ENCODE results near the gene DDX1. TPM values are rescaled to one million over a fixed set of nuclear protein-coding genes. Genes with fewer than 3 reads are reported as not detected.

Gene DDX1
- total RNA-seq, 4 donors from 2014 or later, result 50.3 to 109 (median 75.2) TPM

DNA sequence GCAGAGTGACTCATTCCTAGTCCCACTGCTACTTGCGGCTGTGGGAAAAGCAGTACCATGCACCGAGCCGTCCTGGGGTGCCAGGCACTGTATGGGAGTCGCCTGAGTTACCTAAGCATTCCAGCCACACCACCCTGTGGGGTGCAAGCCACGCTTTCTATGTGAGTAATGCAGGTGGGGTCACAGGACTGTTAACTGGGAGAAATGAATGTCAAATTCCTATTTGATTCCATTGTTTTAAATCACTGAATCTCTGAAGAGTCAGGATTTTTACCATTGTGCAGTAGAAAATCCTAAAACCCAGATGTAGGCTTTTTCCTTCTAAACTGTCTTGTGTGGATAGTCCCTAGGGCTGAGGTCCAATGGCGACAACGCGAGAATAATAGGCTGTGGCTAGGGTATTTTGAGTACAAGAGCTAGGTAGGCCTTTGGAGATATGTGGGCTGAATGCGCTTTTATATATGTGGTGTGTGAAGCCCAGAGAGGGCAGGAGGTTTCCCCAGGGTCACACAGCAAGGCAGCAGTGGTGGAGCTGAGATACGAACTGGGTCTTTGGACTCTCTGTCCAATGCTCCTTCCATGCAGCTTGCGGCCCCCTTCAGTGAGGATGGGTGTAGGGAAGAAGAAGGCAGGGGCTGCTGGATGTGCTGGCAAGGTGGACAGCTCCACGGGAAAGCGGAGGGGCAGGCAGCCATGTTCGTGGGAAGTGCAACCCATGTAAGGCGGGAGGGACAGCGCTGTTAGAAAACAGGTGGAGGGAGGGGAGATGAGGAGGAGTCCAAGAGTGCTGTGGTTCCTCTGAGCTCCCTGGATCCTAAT is 83.2 kb downstream of the DDX1 start:
- TF ChIP-seq, protein P1, sequence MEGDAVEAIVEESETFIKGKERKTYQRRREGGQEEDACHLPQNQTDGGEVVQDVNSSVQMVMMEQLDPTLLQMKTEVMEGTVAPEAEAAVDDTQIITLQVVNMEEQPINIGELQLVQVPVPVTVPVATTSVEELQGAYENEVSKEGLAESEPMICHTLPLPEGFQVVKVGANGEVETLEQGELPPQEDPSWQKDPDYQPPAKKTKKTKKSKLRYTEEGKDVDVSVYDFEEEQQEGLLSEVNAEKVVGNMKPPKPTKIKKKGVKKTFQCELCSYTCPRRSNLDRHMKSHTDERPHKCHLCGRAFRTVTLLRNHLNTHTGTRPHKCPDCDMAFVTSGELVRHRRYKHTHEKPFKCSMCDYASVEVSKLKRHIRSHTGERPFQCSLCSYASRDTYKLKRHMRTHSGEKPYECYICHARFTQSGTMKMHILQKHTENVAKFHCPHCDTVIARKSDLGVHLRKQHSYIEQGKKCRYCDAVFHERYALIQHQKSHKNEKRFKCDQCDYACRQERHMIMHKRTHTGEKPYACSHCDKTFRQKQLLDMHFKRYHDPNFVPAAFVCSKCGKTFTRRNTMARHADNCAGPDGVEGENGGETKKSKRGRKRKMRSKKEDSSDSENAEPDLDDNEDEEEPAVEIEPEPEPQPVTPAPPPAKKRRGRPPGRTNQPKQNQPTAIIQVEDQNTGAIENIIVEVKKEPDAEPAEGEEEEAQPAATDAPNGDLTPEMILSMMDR (IDR thresholded peaks at IDR 0.05; ENCODE audit: low read depth), result no peak

DNA sequence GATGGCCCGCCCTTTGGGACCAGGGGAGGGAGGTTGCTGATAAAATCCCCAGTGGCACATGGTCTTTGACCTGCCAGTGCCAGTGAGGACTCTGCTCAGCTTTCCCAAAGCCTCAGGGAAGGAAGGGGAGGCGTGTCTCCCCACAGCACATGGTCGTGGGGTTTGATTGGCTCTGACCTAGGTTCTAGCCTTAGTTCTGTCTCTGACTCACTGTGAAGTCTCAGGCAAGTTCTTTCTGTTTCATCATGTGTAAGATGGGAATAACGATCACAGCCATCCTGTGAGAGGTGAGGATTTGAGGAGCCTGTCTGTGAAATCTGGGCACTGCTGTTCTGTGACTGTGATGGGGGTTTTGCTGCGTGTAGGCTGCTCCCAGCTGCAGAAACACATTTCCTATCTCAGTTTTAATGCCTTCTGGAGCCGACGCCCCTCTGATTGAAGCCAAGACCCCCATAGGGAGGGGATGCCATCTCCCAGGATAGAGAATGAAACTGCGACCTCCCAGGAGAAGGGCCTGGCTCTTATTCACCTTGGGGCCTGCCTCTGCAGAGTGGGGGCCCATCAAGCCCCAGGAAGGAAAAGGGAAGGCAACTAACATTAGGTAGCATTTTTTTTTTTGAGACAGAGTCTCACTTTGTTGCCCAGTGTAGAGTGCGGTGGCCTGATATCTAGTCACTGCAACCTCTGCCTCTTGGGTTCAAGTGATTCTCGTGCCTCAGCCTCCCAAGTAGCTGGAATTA is 84.0 kb downstream of the DDX1 start:
- TF ChIP-seq, protein P1 (IDR thresholded peaks at IDR 0.05; ENCODE audit: low read depth), result no peak

DNA sequence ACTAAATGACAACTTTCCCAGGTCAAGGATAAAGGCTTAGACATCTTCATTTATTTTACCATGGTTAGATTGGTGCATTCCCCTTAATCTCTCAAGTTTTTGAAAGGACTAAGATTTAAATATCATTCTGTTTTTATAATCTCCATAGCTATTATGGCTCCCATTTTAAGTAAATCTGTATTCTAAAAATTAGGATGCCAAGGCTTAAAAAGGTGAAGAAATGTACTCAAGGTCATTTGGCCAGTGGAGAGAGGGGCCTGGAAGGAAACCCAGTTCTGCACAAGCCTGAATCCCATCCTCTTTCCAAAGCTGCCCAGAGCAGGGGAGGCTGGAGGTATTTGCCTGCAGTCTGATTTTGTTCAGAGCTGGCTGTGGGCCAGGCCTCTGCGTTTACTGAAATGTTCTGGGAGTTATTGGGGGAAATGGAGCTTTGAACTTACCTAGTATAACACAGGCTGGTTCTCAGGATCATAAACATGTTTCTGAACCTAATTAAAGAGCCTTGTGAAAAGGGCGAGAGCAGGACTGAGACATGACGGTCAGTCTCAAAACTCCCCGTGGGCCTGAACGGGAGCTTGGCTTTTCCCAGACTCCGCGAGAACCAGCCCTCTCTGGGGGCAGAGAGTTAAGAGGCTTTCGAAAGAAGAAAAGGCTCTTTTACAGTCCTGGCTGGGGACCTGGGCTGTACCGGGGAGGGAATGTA is 85.6 kb downstream of the DDX1 start:
- TF ChIP-seq, protein P1 (IDR thresholded peaks at IDR 0.05; ENCODE audit: low read depth), result no peak

DNA sequence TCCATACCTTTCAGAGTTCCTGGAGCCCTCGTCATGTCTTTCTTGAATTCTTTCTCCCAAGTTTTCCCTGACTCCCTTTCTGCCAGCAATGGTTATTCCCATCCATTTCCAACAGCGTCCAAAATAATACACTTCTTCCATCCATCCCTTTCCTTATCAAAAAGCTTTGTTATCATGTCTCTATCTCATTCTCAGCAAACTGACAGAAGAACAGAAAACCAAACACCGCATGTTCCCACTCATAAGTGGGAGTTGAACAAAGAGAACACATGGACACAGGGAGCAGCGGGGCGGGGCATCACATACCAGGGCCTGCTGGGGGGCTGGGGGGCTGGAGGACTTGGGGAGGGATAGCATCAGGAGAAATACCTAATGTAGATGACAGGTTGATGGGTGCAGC is 86.7 kb downstream of the DDX1 start:
- TF ChIP-seq, protein P1 (IDR thresholded peaks at IDR 0.05; ENCODE audit: low read depth), result no peak

DNA sequence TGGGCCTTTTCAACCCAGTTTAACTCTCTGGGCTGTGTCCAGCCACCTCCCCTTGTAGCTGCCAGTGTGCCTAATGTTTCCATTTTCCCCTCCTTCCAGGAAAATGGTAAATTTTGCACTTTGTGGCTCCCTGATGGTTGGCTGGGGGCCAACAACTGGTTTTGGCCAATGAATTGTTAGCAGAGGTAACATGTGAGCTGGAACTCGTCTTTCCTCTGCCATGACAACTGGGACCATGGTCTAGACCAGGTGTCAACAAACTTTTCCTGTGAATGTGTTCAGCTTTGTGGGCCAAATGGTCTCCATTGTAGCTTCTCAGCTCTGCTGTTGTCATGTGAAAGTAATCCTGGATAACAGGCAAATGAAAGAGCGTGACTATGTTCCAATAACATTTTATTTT is 87.2 kb downstream of the DDX1 start:
- TF ChIP-seq, protein P1 (IDR thresholded peaks at IDR 0.05; ENCODE audit: low read depth), result no peak

DNA sequence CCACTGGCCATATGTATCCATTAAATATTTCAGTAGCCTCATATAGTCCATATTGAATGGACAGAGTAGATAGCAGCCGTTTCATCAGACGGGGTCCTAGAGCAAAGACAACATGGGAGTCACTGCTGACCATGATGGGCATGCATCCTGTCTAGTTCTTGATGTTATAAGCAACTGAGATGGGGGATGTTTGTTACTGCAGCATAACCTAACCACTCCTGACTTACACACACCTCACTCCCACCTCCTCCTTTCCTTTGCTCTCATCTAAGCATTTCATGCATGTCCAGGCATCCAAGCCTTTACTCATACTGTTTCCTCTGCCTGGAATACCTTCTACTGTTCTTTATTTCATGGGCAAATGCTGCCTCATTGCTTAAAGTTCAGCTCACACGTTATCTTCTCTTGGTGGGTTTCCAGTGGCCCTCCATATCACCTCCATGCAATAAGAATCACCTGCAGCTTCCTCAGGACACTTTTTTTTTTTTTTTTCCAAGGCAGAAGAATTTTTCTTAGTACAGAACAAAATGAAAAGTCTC is 87.8 kb downstream of the DDX1 start:
- TF ChIP-seq, protein P1 (IDR thresholded peaks at IDR 0.05; ENCODE audit: low read depth), result no peak

Other genes with a start within 250 kb of the DDX1 start
- 10 to 100 TPM; 34.0 to 51.2 (median 41.9) TPM for gene NBAS, start 30.5 kb upstream of the DDX1 start, total RNA-seq

Data from subcutaneous adipose tissue (tissue), 4 donors.